ENCODE data around the gene RAET1L. TPM values are rescaled to one million over a fixed set of nuclear protein-coding genes. Genes with fewer than 3 reads are reported as not detected.

The RAET1L gene
- total and polyA plus RNA-seq, 2 donors (not counting 3 experiments of a cell fraction or from before 2014, with no cell fraction given), result not detected

DNA sequence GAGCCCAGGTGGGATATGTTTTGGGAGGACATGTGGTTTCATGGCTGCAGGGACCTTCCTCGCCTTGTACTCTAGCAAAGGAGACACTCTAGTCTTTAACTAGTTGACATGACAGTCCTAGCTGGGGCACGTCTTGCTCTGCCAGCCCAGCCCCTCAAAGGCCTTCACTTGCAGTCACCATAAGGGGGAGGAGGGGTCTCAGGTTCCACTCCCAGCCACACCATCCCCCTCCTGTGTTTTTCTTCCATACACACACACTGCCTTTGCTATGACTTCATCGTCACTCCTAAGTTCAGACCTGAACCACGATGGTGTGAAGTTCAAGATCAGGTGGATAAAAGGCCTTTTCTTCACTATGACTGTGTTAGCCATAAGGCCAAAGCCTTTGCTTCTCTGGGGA, 48.1 kb downstream of the RAET1L start:
- H3K4me1 ChIP-seq (ENCODE audit: control insufficient read depth, extremely low read depth, insufficient read depth, low read length), result no peaks in the 10 kb centered on the region
- no peaks in the 10 kb centered on the region for H3K36me3 ChIP-seq (ENCODE audit: control insufficient read depth in 2 of 2, extremely low read depth in 1 of 2, insufficient read depth in 2 of 2, low read length in 2 of 2)
- CTCF ChIA-PET, result no interaction called here
- TF ChIP-seq MYC (IDR thresholded peaks at IDR 0.05; ENCODE audit: low read depth, low read length) (no peak), FOS (IDR thresholded peaks at IDR 0.05; ENCODE audit: borderline replicate concordance, insufficient read depth, low read length) (no peak), JUN (IDR thresholded peaks at IDR 0.05; ENCODE audit: borderline replicate concordance, insufficient read depth, insufficient read length, low read depth) (no peak), GATA2 (IDR thresholded peaks at IDR 0.05; ENCODE audit: insufficient read depth, insufficient read length, low read depth, low read length) (no peak), MAX (IDR thresholded peaks at IDR 0.05; ENCODE audit: insufficient read depth, insufficient read length) (no peak), POLR2A (IDR thresholded peaks at IDR 0.05; ENCODE audit: low read depth, low read length) (no peak), EZH2 (IDR thresholded peaks at IDR 0.05; ENCODE audit: borderline replicate concordance, low read depth, low read length, severe bottlenecking) (no peak), CTCF (IDR thresholded peaks at IDR 0.05; ENCODE audit: extremely low read depth in 1 of 2, insufficient read depth in 1 of 2, low read depth in 1 of 2, low read length in 2 of 2) (no peak), POLR2AphosphoS5 (IDR thresholded peaks at IDR 0.05; ENCODE audit: insufficient read depth, low read depth, low read length) (no peak)
- DNase-seq (ENCODE audit: low read depth, low spot score) (no peak), FAIRE-seq (no peak)
- dilution Hi-C loops (cut with MboI; ENCODE audit: extremely low pct_ligation_motif_present, low sequenced_read_pairs), result no loop called here
- no peak overlapping the region for H3K4me3 ChIP-seq (replicated peaks in 1 of 3; ENCODE audit: insufficient read depth in 1 of 3, low read depth in 1 of 3, low read length in 3 of 3)
- H3K9ac ChIP-seq (replicated peaks; ENCODE audit: extremely low read depth, insufficient read depth, low read length), result no peak overlapping the region
- no TSS peak for BruUV-seq (replicated peaks)
- no peak overlapping the region for H3K27ac ChIP-seq (ENCODE audit: insufficient read depth, low read depth, low read length)
- H3K9me1 ChIP-seq (replicated peaks; ENCODE audit: control insufficient read depth, extremely low read depth, insufficient read depth, low read length), result no peaks in the 10 kb centered on the region
- POLR2A ChIA-PET, result no interaction called here
- H3K9me3 ChIP-seq (replicated peaks; ENCODE audit: control insufficient read depth, insufficient read depth, low read length), result no peaks in the 10 kb centered on the region
- H3K27me3 ChIP-seq (ENCODE audit: control insufficient read depth in 2 of 2, insufficient read depth in 2 of 2, low read length in 2 of 2), result peaks cover 29 to 39% of the 10 kb centered on the region in 2 experiments
- no peaks in the 10 kb centered on the region for H4K20me1 ChIP-seq (replicated peaks; ENCODE audit: control insufficient read depth, extremely low read depth, insufficient read depth, low read length)
- H3K79me2 ChIP-seq (ENCODE audit: control insufficient read depth, insufficient read depth, low read length), result no peaks in the 10 kb centered on the region
- H3K4me2 ChIP-seq (ENCODE audit: insufficient read depth, low read length), result no peak overlapping the region
- intact Hi-C loops (cut with micrococcal nuclease), result no loop called here
- H2AFZ ChIP-seq (ENCODE audit: low read depth, low read length), result no peak overlapping the region
